ENCODE data around the gene EIF4G1.

GRCh38 chr3:184328516-184328915 is 14.1 kb downstream of the EIF4G1 start:
- TF ChIP-seq CTCF (IDR thresholded peaks at IDR 0.05) (no peak), REST (IDR thresholded peaks at IDR 0.05; ENCODE audit: insufficient read depth in 1 of 2, low read depth in 2 of 2, low read length in 1 of 2) (no peak)
